CD14-positive monocyte (primary cell): Measurements from ENCODE around the gene HIVEP3. TPM values are rescaled to one million over a fixed set of nuclear protein-coding genes. Genes with fewer than 3 reads are reported as not detected.
A peak's percentile ranks its signal among the peaks of the same experiment; 100 is the strongest.

Experiments used
- DNase-seq, 3 donors: peaks; one replicate each; pipeline ENCODE4 v3.0.0-alpha.2; 2011 to 2022
- H2AFZ ChIP-seq: 2 replicates; pipeline ENCODE4 v1.6.0; 2012; ENCODE audit warnings: mild to moderate bottlenecking, low read depth, low read length, inconsistent platforms; ENCODE audit not compliant: insufficient read depth, poor library complexity, severe bottlenecking
- H3K27ac ChIP-seq, 2 donors: 1 replicate in 1 of 2; 2 replicates in 1 of 2; pipeline ENCODE4 v1.5.1; 2012 to 2013; ENCODE audit warnings: low read length in 2 of 2, control low read depth in 1 of 2, inconsistent platforms in 1 of 2, low read depth in 1 of 2, mild to moderate bottlenecking in 1 of 2
- H3K27me3 ChIP-seq, 2 donors: one replicate each; pipeline versions ENCODE4 v1.6.0 to v1.6.1; 2011 to 2013; ENCODE audit warnings: low read length in 2 of 2; ENCODE audit not compliant: control insufficient read depth in 2 of 2, insufficient read depth in 2 of 2
- H3K36me3 ChIP-seq, 2 donors: replicated peaks in 1 of 2; 1 replicate in 1 of 2; 2 replicates in 1 of 2; pipeline versions ENCODE4 v1.5.1 to v1.6.1; 2012 to 2013; ENCODE audit warnings: low read length in 2 of 2, control low read depth in 1 of 2, inconsistent platforms in 1 of 2, mild to moderate bottlenecking in 1 of 2; ENCODE audit not compliant: insufficient read depth in 2 of 2, control insufficient read depth in 1 of 2
- H3K4me1 ChIP-seq, 2 donors: 1 replicate in 1 of 2; 2 replicates in 1 of 2; pipeline versions ENCODE4 v1.5.1 to v1.6.1; 2012 to 2013; ENCODE audit warnings: low read length in 2 of 2, control low read depth in 1 of 2, inconsistent platforms in 1 of 2, mild to moderate bottlenecking in 1 of 2, moderate library complexity in 1 of 2; ENCODE audit not compliant: insufficient read depth in 2 of 2, control insufficient read depth in 1 of 2
- H3K4me2 ChIP-seq: replicated peaks from 2 replicates; pipeline ENCODE3; 2012; ENCODE audit warnings: low read length, moderate library complexity, mild to moderate bottlenecking; ENCODE audit not compliant: poor library complexity, severe bottlenecking; ENCODE audit errors: extremely low read depth
- H3K4me3 ChIP-seq, 3 experiments: fragments of 200-600 bp in 1 of 3; sonication (generic) in 1 of 3; replicated peaks in 1 of 3; 1 replicate in 2 of 3; 2 replicates in 1 of 3; pipeline ENCODE4 v1.5.1; 2011 to 2013; ENCODE audit warnings: low read length in 3 of 3, mild to moderate bottlenecking in 3 of 3, control low read depth in 2 of 3, low read depth in 2 of 3, inconsistent platforms in 1 of 3, moderate library complexity in 1 of 3
- H3K79me2 ChIP-seq: 2 replicates; pipeline ENCODE4 v1.6.0; 2012; ENCODE audit warnings: mild to moderate bottlenecking, control low read depth, inconsistent platforms, low read length, moderate library complexity; ENCODE audit not compliant: insufficient read depth
- H3K9ac ChIP-seq: 2 replicates; pipeline ENCODE4 v1.6.0; 2017; ENCODE audit warnings: low read length, mild to moderate bottlenecking; ENCODE audit not compliant: insufficient read depth, poor library complexity, severe bottlenecking
- H3K9me3 ChIP-seq, 2 donors: replicated peaks in 1 of 2; 1 replicate in 1 of 2; 2 replicates in 1 of 2; pipeline versions ENCODE4 v1.5.1 to v1.6.1; 2012 to 2013; ENCODE audit warnings: low read length in 2 of 2, control low read depth in 1 of 2; ENCODE audit not compliant: control insufficient read depth in 1 of 2, insufficient read depth in 1 of 2
- H4K20me1 ChIP-seq: 2 replicates; pipeline ENCODE4 v1.6.0; 2012; ENCODE audit warnings: mild to moderate bottlenecking, low read length, control low read depth, moderate library complexity; ENCODE audit not compliant: insufficient read depth
- H3K27ac Mint-ChIP-seq, 7 donors: one replicate each; pipeline ENCODE4 v1.8.0; 2020; ENCODE audit warnings: mild to moderate bottlenecking in 7 of 7, mixed read lengths in 7 of 7, moderate library complexity in 6 of 7, inconsistent platforms in 2 of 7
- H3K27me3 Mint-ChIP-seq, 3 donors: one replicate each; pipeline ENCODE4 v1.8.0; 2021 to 2022; ENCODE audit warnings: low read depth in 3 of 3, mild to moderate bottlenecking in 3 of 3, mixed read lengths in 3 of 3, moderate library complexity in 3 of 3, inconsistent platforms in 1 of 3
- H3K36me3 Mint-ChIP-seq, 2 donors: one replicate each; pipeline ENCODE4 v1.8.0; 2020; ENCODE audit warnings: mixed read lengths in 2 of 2, inconsistent platforms in 1 of 2, mild to moderate bottlenecking in 1 of 2
- H3K4me1 Mint-ChIP-seq: one replicate; pipeline ENCODE4 v1.8.0; 2020; ENCODE audit warnings: mild to moderate bottlenecking, mixed read lengths
- H3K4me3 Mint-ChIP-seq, 2 donors: one replicate each; pipeline ENCODE4 v1.8.0; 2020; ENCODE audit warnings: mild to moderate bottlenecking in 2 of 2, mixed read lengths in 2 of 2, moderate library complexity in 1 of 2
- H3K9me3 Mint-ChIP-seq, 7 donors: one replicate each; pipeline ENCODE4 v1.8.0; 2020 to 2022; ENCODE audit warnings: mixed read lengths in 7 of 7, mild to moderate bottlenecking in 6 of 7, moderate library complexity in 6 of 7, inconsistent platforms in 2 of 7
- WGBS: methylation state at CpG from one replicate; pipeline ENCODE4 v1.1.5; 2013; ENCODE audit warnings: missing lambda C conversion rate; ENCODE audit not compliant: insufficient coverage; 5-methylcytosine and 5-hydroxymethylcytosine counted together
- intact Hi-C, 2 donors: fragments of 100-400 bp; cut with micrococcal nuclease; formaldehyde crosslinking; loops; one replicate each; pipeline versions ENCODE4 v1.15.0 to v1.15.1; 2023
- polyA plus RNA-seq, 3 donors: library from polyadenylated mRNA; depleted of rRNA in 1 of 3; unstranded in 2 of 3; stranded (reverse) in 1 of 3; fragments of 300-500 nt in 2 of 3; fragments of >200 nt in 1 of 3; fragmentation: Illumina TruSeq in 2 of 3; gene quantifications; 1 replicate in 2 of 3; 2 replicates in 1 of 3; pipeline ENCODE4 v1.2.3, GENCODE V29; 2012 to 2021
- TF ChIP-seq, protein P1 (sequence below): fragments of 200-600 bp; IDR thresholded peaks from one replicate; pipeline ENCODE4 v1.8.0; 2022; ENCODE audit warnings: antibody characterized with exemption, mild to moderate bottlenecking

Gene HIVEP3
- polyA plus RNA-seq, 3 donors: 1.2 to 3.7 (median 1.8) TPM

DNA sequence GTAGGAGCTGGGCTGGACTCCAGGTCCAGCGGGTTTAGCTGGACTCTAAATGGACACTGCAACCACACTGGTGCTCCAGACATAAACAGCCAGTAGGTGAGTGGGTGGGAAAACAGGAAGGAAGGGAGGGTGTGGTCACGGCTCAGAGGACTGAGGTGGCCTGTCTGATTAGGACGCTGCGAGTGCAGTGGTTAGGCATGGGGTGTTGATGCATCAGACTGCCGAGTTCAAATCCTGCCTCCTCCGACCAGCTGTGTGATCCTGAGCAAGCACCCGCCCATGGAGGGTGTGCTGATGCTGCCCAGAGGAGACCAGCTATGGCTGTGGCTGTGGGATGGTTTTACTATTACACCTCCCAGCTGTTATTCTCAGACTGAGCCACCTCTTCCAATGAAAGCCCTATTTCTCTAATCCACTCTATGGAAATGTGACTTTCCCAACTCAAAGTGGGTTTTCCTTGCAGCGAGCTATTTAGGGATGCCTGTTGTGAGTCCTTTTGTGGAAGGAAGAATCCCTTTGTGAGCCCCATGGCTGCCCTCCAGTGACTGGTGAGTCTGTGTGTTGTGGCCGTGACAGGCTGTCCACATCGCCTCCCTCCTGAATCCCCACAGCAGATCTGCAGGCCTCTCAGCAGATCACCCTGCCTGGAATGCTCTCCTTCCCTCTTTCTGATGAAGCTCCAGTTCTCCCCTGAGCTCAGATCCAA, 377.7 kb downstream of the HIVEP3 start:
- Mint-ChIP-seq H3K4me3 (no peak overlapping the region), H3K36me3 (peaks cover 33 to 39% of the 10 kb centered on the region in 2 donors), H3K4me1 (peaks cover 10% of the 10 kb centered on the region), H3K9me3 (peaks cover 0 to 3% (median 1%) of the 10 kb centered on the region in 7 donors), H3K27me3 (peaks cover 0 to 2% (median 2%) of the 10 kb centered on the region in 3 donors), H3K27ac (no peak overlapping the region)
- TF ChIP-seq, protein P1, sequence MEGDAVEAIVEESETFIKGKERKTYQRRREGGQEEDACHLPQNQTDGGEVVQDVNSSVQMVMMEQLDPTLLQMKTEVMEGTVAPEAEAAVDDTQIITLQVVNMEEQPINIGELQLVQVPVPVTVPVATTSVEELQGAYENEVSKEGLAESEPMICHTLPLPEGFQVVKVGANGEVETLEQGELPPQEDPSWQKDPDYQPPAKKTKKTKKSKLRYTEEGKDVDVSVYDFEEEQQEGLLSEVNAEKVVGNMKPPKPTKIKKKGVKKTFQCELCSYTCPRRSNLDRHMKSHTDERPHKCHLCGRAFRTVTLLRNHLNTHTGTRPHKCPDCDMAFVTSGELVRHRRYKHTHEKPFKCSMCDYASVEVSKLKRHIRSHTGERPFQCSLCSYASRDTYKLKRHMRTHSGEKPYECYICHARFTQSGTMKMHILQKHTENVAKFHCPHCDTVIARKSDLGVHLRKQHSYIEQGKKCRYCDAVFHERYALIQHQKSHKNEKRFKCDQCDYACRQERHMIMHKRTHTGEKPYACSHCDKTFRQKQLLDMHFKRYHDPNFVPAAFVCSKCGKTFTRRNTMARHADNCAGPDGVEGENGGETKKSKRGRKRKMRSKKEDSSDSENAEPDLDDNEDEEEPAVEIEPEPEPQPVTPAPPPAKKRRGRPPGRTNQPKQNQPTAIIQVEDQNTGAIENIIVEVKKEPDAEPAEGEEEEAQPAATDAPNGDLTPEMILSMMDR: no peak
- Histone ChIP-seq H3K36me3 (peaks cover 5 to 40% of the 10 kb centered on the region in 2 donors), H3K27me3 (no peaks in the 10 kb centered on the region), H3K79me2 (no peaks in the 10 kb centered on the region), H3K9ac (no peak overlapping the region), H2AFZ (no peak overlapping the region), H3K4me2 (no peak overlapping the region), H3K4me3 (no peak overlapping the region), H3K27ac (no peak overlapping the region), H3K9me3 (peaks cover 0 to 8% of the 10 kb centered on the region in 2 donors), H4K20me1 (peaks cover 47% of the 10 kb centered on the region), H3K4me1 (peaks cover 4 to 6% of the 10 kb centered on the region in 2 donors)
- DNase-seq: no peak
- WGBS: 57% methylated on average over 5 of the region's 10 CpGs
- intact Hi-C loops: no loop called here

DNA sequence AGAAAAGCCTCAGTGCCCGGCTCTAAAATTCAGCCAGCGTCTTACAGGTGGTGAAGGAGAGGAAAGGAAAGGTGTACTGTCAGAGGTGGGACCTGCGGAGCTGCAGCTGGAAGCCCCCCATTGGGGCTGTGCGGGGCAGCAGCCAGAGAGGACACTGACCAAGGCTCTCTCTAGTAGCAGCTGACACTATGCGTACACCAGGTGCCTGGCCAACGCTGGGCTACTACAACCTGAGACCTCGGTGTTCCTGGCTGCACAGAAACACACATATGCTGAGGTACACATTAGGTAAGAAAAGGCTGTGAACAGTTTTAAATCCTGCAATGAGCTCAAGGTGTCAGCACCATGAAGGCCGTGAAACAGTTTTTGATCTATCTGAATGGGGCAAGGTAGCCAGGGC, 378.7 kb downstream of the HIVEP3 start:
- H3K9me3 Mint-ChIP-seq: no peaks in the 10 kb centered on the region
- Histone ChIP-seq H3K27ac (no peak overlapping the region), H2AFZ (no peak overlapping the region), H3K4me2 (no peak overlapping the region), H4K20me1 (peaks cover 43% of the 10 kb centered on the region), H3K4me3 (no peak overlapping the region), H3K4me1 (peaks cover 4 to 6% of the 10 kb centered on the region in 2 donors), H3K9ac (no peak overlapping the region), H3K27me3 (no peaks in the 10 kb centered on the region), H3K79me2 (no peaks in the 10 kb centered on the region), H3K9me3 (peaks cover 0 to 1% of the 10 kb centered on the region in 2 donors), H3K36me3 (peaks cover 5 to 40% of the 10 kb centered on the region in 2 donors)
- intact Hi-C loops: no loop called here
- H3K27ac Mint-ChIP-seq: peak overlapping the region in 1 of 7 donors; percentile 55
- peaks cover 36 to 43% of the 10 kb centered on the region in 2 donors for H3K36me3 Mint-ChIP-seq
- 98% methylated on average over 8 of the region's 8 CpGs for WGBS
- H3K4me3 Mint-ChIP-seq: no peak overlapping the region
- peaks cover 10% of the 10 kb centered on the region for H3K4me1 Mint-ChIP-seq
- peaks cover 0 to 2% (median under 1%) of the 10 kb centered on the region in 3 donors for H3K27me3 Mint-ChIP-seq
- DNase-seq: no peak
- TF ChIP-seq, protein P1: no peak
